Activated CD4-positive, alpha-beta T cell treated with anti-CD3 and anti-CD28 coated beads, Interleukin-2, amount 50 U/mL, for 1 hour (primary cell): ENCODE measurements around the gene DCAF6.
A peak's percentile ranks its signal among the peaks of the same experiment; 100 is the strongest.
"Not testable (repeated sequence)": the region's sequence is repeated elsewhere in the genome, so short reads cannot be mapped to it uniquely, and the experiment has no call there.

Experiments
- DNase-seq: peaks from one replicate; pipeline ENCODE4 v3.0.0-alpha.2; 2020

DCAF6 gene, protein sequence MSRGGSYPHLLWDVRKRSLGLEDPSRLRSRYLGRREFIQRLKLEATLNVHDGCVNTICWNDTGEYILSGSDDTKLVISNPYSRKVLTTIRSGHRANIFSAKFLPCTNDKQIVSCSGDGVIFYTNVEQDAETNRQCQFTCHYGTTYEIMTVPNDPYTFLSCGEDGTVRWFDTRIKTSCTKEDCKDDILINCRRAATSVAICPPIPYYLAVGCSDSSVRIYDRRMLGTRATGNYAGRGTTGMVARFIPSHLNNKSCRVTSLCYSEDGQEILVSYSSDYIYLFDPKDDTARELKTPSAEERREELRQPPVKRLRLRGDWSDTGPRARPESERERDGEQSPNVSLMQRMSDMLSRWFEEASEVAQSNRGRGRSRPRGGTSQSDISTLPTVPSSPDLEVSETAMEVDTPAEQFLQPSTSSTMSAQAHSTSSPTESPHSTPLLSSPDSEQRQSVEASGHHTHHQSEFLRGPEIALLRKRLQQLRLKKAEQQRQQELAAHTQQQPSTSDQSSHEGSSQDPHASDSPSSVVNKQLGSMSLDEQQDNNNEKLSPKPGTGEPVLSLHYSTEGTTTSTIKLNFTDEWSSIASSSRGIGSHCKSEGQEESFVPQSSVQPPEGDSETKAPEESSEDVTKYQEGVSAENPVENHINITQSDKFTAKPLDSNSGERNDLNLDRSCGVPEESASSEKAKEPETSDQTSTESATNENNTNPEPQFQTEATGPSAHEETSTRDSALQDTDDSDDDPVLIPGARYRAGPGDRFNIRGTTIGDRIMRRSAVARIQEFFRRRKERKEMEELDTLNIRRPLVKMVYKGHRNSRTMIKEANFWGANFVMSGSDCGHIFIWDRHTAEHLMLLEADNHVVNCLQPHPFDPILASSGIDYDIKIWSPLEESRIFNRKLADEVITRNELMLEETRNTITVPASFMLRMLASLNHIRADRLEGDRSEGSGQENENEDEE

DNA sequence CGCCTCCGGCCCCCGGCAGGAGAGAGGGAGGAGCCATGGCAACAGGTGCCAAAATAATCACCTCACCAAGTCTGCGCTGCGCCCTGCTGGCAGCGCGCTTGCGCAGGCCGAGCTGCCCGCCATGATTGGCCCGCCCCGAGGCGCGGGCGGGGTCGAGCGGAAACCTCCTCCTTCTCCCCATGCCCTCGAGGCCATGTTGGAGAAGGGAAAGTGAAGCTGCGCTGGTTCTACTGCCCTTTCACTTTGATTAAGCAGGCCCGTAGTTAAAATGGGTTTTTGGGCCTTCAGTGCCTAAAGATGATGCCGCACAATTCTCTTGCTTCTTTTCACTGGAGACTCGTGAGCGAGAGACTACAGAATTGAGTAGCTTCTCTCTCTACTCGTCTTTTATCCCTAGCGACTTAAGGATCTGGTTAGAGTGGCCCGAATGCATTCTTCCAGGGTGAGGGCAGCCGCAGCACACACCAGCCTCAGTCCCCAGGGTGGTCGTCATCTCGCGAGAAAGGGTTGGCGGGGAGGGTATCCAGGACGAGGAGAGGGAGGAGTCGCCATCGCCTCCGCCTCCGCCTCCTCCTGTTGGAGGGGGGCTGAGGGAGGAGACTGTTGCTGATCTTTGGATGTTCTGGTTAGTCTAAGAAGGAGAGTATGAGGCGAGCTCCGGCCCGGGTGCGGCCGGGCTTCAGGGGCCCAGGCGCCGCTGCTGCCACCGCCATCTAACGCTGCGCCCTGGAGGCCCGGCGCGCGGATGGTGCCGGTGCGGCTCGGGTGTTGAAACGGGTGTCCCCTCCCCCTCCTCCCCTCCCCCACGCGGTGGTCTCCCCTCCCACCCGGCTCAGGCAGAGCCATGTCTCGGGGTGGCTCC is at the start of gene DCAF6:
Gene DCAF6 (plus strand): TSS at position 616 of the 862 bp plus-strand sequence. CDS start 229 bp downstream, at position 845.
- DNase-seq = peak; percentile 96

DNA sequence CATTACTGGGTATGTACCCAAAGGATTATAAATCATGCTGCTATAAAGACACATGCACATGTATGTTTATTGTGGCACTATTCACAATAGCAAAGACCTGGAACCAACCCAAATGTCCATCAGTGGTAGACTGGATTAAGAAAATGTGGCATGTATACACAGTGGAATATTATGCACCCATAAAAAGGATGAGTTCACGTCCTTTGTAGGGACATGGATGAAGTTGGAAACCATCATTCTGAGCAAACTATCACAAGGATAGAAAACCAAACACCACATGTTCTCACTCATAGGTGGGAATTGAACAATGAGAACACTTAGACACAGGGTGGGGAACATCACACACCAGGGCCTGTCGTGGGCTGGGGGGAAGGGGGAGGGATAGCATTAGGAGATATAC is 49.3 kb upstream of the DCAF6 start:
- not testable (repeated sequence) for DNase-seq

DNA sequence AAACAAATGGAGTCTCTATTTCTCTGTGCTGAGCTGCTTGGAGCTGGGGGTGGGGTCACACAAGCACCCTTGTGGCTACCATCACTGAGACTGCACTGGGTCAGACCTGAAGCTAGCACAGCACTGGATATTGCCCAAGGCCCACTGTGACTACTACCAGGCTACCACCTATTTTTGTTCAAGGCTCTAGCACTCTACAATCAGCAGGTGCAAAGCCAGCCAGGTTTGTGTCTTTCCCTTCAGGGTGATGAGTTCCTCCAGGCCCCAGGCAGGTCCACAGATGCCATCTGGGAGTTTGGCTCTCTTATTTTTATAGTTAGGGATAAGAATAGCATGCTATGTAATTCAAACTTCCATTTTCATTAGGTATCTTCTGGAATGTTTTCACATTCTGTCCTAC is 46.1 kb upstream of the DCAF6 start:
- no peak for DNase-seq

DNA sequence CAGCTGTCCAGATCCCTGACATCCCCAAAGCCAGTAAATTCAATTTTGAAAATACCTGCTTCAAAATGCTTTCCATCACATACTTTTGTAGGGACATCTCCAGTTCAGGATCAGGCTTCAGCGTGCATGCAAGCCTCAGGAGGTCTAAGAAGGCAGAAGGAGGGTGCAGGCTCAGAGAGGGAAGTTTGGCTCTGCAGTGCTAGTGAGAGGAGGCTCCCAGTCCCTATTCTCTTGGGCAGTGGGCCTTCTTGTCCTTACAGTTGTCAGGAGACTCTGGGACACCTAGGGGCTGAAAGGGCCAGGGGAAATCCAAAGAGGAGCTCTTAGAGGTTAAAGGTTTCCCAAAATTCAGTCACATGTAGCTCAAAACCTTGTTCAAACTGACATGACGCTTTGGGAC is 42.7 kb upstream of the DCAF6 start:
- no peak for DNase-seq

DNA sequence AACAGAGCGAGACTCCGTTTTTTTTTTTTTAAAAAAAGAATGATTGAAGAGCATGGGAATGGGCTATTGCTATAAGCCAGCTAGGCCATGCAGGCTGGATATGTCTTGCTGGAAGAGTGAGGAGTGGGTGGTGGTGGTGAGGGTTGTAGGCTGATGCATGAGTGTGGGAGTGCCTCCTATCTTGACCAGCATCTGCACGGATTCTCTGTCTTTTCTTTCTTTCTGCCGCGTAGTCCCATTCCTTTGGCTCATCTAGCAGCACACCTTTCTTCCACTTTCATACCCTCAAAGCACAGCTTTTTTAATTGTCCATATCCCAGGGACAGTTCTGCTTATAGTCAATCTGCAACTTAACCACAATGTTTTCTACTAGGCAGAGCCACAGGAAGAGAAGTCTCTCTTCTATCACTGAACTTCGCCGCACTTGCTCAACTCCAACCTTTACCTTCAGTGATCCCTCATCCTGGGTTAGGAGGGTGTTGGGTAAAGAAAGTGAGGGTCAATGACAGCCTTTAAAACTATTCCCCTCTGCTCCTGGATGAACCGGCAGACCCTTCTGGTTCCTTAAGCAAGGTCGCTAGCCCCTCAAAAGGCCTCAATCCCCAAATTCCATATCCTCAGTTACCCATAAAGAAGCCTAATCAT is 37.8 kb upstream of the DCAF6 start:
- no peak for DNase-seq

DNA sequence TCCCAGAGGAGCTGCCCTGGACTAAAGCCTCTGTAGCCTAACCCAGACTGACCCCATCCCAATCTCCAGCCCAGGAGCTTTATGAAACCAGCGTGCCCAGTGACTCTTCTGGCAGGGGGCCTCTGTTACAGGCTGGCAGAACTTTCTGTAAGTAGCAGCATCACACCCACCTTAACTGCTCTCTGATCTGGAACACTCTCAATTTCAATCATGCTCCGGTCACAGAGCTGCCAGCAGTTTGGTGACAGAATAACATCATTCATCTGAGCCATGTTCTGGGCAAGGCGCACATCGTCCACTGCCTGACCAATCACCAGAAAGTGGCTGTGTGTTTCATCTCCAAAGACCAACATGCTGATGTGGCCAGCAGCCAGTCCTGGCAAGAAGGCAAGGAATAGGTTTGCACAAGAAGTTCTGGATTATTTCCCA is 37.2 kb upstream of the DCAF6 start:
- DNase-seq = no peak

DNA sequence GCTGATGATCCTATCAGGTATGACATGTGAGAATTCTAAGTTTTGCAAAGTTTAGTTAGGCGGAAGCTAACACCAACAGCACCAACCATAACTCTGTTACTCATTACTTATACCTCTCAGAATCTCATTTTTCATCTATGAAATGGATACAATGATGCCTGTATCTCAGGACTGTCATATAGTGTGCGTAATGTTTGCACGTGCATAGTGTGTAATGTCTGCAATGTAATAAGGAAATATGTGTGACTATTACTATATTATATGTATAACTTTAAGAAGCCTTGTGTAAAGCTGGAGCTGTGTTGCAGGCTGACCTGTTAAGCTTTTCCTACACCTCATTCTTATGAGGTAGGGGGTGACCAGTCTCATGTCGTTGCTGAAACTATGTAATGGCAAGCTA is 35.6 kb upstream of the DCAF6 start:
- no peak for DNase-seq

DNA sequence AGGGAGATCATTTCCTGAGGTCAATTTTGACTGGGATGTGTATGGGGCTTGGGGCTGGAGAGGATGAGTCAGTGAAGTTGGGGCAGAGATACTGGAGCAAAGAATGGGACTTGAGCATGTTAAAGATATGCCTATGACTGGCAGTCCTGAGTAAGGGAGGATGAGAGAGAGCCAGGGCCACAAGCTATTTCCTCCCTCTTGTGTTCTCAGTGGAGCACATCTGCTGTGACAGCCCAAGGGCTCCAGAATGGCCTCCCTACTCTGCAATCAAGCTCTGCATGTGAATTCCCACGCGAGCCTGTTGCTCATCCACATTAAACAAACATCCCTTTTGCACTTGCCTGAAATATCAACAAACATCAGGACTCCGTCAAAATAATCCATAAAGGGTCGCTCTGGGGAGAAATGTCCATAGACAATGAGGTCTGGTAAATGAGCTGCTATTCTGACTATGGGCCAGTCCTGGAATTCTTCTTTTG is 31.8 kb upstream of the DCAF6 start:
- no peak for DNase-seq

DNA sequence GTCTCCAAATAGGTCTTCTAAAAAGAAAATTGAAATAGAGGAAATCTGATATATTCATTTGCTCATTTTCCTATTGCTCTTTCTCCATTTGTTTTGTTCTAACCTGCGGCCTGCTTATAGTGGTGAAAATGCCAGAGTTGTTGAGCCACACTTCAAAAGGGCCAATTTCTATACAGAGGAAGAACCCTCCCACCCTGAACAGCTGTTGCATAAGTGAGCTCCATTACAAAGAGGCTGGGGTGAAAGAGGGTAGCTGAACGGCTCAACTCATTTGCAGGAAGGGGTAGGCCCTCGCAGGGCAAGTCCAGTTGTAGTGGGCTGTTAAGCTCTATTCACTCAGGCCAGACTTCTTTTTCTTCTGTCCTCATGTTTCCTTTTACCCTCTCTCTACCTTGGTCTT is 31.3 kb upstream of the DCAF6 start:
- no peak for DNase-seq

DNA sequence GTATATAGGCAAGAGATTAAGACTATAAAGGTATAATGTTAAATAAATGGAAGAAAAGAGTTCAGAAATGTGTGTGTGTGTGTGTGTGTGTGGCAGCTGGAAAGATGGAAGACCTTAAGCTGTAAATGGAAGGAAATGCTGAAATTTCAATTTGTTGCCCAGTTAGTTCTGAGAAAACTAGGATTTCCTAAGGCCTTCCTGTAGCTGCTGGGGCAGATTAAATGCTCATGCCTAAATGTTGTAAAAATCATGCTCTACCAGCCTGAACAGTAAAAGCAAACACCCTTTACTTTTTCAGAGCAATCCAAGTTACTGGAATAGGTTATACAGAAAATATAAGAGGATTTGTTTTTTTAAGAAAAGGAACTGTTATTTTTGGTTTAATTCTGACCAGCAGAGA is 30.8 kb upstream of the DCAF6 start:
- no peak for DNase-seq

DNA sequence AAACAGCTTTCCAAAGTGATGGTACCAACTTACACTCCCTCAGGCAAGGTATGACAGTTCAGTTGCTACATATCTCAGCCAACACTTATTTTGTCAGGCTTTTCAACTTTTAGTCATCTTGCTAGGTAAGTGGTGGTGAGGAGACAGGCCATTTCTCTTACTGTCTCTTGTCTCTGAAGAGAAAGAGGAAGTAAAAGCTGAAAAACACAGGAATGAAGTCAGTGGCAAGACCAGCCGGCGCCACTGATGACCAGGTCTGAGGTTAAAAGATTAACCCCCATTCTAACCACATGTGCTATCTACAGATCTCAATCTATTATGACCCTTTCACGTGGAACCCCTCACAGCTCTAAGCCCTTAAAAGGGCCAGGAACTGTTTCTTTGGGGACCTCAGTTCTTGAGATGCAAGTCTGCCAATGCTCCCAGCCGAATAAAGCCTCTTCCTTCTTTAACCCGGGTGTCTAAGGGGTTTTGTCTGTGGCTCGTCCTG is 26.7 kb upstream of the DCAF6 start:
- DNase-seq = no peak

DNA sequence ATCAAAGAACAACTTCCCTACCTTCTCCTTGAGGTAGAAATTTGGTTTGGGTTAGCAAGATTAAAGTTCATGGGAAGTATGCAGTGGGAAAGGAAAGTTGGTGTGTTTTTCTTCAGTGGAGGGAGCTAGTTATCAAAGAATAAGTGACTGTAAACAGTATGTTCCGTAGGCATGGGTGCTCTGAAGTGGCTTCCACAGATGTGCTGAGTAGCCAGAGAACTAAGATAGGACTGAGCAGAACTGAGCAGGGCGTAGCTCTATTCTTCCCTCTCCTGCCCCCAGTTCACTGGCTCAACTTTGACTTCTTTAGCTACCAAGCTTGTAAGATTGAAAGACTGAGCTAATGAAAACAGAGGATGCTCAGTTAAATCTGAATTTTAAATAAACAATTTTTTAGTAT is 26.0 kb upstream of the DCAF6 start:
- no peak for DNase-seq

DNA sequence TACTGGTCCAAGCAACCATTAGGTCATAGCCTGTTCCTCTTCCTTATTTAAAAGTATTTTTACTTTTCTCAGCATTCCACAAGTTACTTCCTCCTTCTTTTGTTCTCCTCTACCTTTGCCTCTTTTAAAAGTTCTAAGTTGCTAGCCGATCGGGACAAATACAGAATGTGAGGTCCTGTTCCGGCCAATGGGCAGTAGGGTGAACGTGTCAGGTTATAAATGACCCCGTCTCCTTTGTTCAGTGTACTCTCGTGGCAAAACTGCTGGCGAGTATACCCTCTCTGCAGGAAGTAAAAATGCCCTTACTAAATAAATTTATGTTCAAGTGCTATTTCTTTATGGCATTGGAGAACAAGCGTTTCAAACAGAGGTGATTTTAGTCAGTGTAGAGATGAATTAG is 25.1 kb upstream of the DCAF6 start:
- DNase-seq = no peak

DNA sequence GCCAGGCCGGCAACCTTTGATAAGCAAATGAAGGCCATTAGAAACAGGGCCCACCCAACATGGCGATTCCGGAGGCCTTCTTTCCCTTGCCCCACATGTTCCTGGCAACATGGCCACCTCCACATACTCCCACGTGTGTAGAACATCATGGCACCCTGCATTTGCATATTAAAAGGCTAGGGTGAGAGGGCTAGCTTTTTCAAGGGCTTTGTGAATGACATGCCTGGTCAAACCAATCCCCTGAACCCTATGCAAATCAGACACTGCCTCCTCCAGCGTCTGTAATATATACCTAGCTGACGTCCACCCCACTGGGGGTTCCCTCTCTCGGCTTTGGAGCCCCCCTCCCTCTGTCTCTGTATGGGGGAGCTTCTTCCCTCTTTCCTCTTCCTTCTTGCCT is 24.2 kb upstream of the DCAF6 start:
- no peak for DNase-seq

DNA sequence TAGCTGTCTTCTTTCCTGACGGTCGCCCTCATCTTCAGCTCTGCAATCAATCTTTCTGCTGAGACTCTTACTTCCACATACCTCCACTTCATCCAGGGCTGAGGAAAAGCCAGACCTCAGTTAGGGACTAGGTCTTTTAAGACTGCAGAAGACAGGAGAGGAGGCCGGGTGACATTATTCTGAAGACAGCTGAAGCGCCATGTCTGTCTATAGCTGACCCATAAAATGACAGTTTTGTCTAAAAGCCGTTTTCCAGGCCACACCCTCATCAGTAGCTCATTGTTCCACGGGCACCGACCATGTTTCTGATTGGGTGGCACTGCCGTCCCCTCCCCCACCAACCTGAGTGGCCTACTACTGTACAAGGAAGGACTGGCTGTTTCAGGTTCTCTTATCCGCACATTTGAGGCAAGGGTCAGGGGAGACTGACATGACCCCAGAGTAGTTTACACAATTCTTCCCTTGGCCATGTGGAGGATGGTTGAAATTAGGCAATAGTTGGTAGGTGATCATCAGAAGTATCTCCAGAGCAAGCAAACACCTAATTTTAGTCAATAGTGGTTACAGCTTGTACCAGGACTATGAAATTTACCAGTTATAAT is 22.5 kb upstream of the DCAF6 start, which contains the start of gene ADCY10:
Gene ADCY10 (minus strand): TSS at position 240 of the 602 bp plus-strand sequence. CDS start 8,994 bp downstream, outside the sequence.
- DNase-seq = no peak

DNA sequence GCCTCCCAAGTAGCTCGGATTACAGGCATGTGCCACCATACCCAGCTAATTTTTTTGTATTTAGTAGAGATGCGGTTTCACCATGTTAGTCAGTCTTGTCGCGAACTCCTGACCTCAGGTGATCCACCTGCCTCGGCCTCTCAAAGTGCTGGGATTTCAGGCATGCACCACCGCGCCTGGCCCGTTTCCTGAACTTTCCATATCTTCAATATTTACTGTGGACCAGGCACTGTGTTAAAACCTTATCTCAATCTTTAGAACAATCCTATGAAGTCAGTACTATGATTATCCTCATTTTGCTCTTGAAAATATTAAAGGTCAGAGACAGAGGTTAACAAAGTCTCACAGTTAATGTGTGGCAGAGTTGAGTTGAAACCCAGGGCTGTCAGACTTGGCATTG is 20.9 kb upstream of the DCAF6 start:
- DNase-seq = no peak

DNA sequence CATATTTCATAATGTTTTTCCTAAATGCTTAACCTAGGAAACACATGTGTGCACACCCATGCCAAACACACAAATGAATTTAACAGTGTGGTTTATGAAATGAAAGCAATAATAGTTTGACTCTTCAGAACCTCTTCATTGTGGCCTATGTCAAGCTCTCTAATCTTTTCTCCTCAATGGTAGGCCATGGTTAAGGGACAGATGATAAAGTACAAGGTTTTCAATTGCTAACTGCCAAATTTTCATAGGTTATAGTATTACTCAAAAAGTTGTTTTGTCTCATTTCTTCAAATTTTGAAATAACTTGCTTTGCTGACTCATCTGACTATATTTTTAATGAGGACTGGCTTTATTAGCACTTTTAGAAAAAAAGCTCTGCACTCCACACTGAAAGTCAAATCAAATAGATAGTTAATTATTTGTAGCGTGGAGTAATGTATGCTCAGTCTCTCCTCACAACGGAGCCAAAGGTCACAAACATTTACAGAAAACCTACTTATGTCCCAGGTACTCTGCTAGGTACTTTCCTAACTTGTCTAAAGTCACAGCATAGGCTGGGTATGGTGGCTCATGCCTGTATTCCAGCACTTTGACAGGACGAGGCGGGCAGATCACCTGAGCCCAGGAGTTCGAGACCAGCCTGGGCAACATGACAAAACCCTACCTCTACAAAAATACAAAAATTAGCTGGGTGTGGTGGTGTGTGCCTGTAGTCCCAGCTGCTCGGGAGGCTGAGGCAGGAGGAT is 19.5 kb upstream of the DCAF6 start:
- DNase-seq = no peak

DNA sequence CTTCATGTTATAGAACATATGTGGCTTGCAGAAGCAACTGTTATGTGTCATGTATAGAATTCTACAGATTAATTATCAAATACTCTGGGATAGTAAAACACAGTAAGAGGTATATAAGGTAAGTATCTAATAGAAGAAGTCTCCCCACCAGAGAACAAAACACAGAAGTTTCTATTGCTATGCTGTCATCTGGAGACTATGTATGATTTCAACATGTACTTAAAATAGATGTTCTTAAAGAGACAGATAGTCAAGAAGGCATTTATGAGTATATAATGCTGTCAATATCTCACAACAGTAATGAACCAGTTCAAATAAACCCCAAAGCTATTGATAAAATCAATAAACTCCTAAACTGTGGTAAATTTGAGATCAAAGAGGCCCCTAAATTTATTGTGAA is 14.5 kb upstream of the DCAF6 start:
- no peak for DNase-seq

DNA sequence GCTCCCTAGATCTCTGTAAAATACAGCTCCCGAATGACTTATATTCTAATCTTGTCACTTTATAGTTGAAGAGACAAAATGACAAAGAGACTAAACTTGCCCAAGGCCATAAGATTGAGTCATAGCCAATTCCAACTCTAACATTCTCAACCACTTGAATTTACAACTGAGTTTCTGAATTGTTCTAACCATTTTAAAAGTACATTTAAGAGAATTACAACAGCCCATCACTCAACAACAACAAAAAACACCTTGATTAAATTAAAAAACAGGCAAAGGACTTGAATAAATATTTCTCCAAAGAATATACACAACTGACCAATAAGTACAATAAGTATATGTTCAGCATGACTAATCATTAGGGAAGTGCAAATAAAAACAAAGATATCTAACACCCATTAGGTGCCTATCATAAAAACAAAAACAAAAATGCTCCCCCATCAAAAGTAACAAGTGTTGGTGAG is 13.8 kb upstream of the DCAF6 start:
- no peak for DNase-seq

DNA sequence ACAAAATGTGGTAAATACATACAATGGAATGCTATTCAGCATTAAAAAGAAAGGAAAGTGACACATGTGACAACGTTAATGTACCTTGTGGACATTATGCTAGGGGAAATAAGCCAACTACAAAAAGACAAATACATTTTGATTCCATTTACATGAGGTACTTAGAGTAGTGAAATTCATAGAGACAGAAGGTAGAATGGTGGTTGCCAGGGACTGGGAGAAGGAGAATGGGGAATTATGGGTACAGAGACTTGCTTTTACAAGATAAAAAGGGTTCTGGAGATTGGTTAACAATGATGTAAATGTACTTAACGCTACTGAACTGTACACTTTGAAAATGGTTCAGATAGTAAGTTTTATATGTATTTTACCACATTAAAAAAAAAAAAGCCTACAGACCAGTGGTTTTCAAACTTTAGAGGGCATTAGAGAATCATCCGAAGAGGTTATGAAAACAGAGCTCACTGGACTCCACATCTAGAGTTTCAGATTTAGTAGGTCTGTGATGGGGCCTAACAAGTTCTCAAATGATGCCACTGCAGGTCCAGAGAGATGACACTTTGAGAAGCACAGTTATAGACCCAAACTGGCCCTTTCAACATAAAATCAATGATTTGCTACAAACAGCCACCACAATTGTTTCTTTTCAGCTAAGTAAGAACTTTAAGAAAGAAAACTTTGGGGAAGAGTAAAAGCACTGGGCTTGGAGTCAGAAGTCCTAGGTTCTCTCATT is 13.0 kb upstream of the DCAF6 start:
- no peak for DNase-seq
